Sigmoid colon (tissue), 7 donors: Measurements from ENCODE around the gene DGAT2. TPM values are rescaled to one million over a fixed set of nuclear protein-coding genes. Genes with fewer than 3 reads are reported as not detected.

Source experiments
- DNase-seq: peaks from one replicate; pipeline ENCODE4 v3.0.0-alpha.2; 2019
- H3K27ac ChIP-seq, 4 donors: fragments of 200-600 bp; sonication (generic); one replicate each; pipeline ENCODE4 v1.5.1; 2016 to 2019; ENCODE audit warnings: mild to moderate bottlenecking in 1 of 4
- H3K27me3 ChIP-seq, 3 donors: fragments of 200-600 bp; sonication (generic); one replicate each; pipeline ENCODE4 v1.5.1; 2019; ENCODE audit warnings: mild to moderate bottlenecking in 1 of 3
- H3K36me3 ChIP-seq, 4 donors: fragments of 200-600 bp; sonication (generic); one replicate each; pipeline ENCODE4 v1.5.1; 2016 to 2019
- H3K4me1 ChIP-seq, 4 donors: fragments of 200-600 bp; sonication (generic); one replicate each; pipeline ENCODE4 v1.5.1; 2017 to 2019
- H3K4me3 ChIP-seq, 4 donors: fragments of 200-600 bp; sonication (generic); one replicate each; pipeline ENCODE4 v1.5.1; 2017 to 2019; ENCODE audit warnings: mild to moderate bottlenecking in 2 of 4, moderate library complexity in 1 of 4
- H3K9me3 ChIP-seq, 4 donors: fragments of 200-600 bp in 3 of 4; sonication (generic) in 3 of 4; one replicate each; pipeline versions ENCODE4 v1.5.1 to v1.6.1; 2013 to 2019
- EP300 ChIP-seq, 4 donors: sonication (generic); formaldehyde crosslinking; IDR thresholded peaks; one replicate each; pipeline ENCODE4 v1.6.1; 2017; ENCODE audit warnings: antibody characterized with exemption in 4 of 4
- POLR2A ChIP-seq, 2 donors: fragments of 450-650 bp; IDR thresholded peaks; one replicate each; pipeline ENCODE4 v1.6.1; 2016; ENCODE audit warnings: antibody characterized with exemption in 2 of 2, mild to moderate bottlenecking in 2 of 2, moderate library complexity in 2 of 2
- POLR2AphosphoS5 ChIP-seq, 4 donors: sonication (generic); formaldehyde crosslinking; IDR thresholded peaks; one replicate each; pipeline ENCODE4 v1.6.1; 2017; ENCODE audit warnings: antibody characterized with exemption in 4 of 4
- WGBS, 2 donors: extraction: QIAGEN DNeasy Blood & Tissue Kit; methylation state at CpG; one replicate each; pipeline ENCODE4 v1.1.7; 2013; 5-methylcytosine and 5-hydroxymethylcytosine counted together
- intact Hi-C: fragments of 100-400 bp; cut with DNase I; formaldehyde crosslinking; loops from one replicate; pipeline ENCODE4 v1.15.1; 2023
- polyA plus RNA-seq, 3 donors: library from polyadenylated mRNA; stranded (reverse); fragments of 200-250 nt; gene quantifications; one replicate each; pipeline ENCODE4 v1.2.3, GENCODE V29; 2013
- total RNA-seq, 4 donors: library from RNA; depleted of rRNA; stranded (reverse); fragments of >200 nt; gene quantifications; one replicate each; pipeline ENCODE4 v1.1.0, GENCODE V29; 2016
- TF ChIP-seq, protein P1 (sequence below), 4 experiments: fragments of 450-650 bp in 3 of 4; fragments of 200-600 bp in 1 of 4; IDR thresholded peaks; one replicate each; pipeline ENCODE4 v1.5.1; 2016 to 2019; ENCODE audit warnings: antibody characterized with exemption in 4 of 4, mild to moderate bottlenecking in 3 of 4, moderate library complexity in 2 of 4
- donor health status: healthy with polysubstance abuse.
- donor health status: Bipolar disorder and iron deficiency.
- donor health status: healthy.

DGAT2 gene
- total and polyA plus RNA-seq, 7 donors = 0.55 to 20.3 (median 1.2) TPM

DNA sequence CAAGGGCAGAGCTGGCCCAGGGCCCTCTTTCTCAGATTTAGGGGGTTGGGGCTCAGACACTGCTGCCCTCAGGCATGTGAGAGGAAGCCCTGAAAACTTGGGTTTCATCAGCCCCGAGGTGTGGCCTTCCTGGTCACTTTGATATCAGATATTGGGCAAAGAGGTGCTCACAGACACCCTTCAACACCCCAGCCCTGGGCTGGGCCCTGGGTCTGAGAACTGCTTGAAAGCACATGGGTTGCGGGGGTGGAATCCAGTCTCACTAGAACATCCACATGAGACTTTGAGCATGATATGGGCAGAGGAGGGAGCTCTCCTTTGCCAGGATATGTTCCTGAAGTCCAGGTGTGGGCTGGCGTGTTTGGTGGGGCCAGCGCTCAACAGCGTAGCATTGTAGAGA, 10.4 kb downstream of the DGAT2 start:
- no peaks in the 10 kb centered on the region for H3K36me3 ChIP-seq
- no peak overlapping the region for H3K4me3 ChIP-seq
- H3K27me3 ChIP-seq = no peaks in the 10 kb centered on the region
- no peak for DNase-seq
- H3K27ac ChIP-seq = no peak overlapping the region
- WGBS, 2 donors = 90 to 91% methylated on average over 5 of the region's 5 CpGs
- H3K9me3 ChIP-seq = no peaks in the 10 kb centered on the region
- intact Hi-C loops = no loop called here
- TF ChIP-seq EP300 (IDR thresholded peaks at IDR 0.05) = no peak
- TF ChIP-seq, protein P1, sequence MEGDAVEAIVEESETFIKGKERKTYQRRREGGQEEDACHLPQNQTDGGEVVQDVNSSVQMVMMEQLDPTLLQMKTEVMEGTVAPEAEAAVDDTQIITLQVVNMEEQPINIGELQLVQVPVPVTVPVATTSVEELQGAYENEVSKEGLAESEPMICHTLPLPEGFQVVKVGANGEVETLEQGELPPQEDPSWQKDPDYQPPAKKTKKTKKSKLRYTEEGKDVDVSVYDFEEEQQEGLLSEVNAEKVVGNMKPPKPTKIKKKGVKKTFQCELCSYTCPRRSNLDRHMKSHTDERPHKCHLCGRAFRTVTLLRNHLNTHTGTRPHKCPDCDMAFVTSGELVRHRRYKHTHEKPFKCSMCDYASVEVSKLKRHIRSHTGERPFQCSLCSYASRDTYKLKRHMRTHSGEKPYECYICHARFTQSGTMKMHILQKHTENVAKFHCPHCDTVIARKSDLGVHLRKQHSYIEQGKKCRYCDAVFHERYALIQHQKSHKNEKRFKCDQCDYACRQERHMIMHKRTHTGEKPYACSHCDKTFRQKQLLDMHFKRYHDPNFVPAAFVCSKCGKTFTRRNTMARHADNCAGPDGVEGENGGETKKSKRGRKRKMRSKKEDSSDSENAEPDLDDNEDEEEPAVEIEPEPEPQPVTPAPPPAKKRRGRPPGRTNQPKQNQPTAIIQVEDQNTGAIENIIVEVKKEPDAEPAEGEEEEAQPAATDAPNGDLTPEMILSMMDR (IDR thresholded peaks at IDR 0.05) = no peak
- TF ChIP-seq POLR2AphosphoS5 (IDR thresholded peaks at IDR 0.05) = no peak
- no peaks in the 10 kb centered on the region for H3K4me1 ChIP-seq

DNA sequence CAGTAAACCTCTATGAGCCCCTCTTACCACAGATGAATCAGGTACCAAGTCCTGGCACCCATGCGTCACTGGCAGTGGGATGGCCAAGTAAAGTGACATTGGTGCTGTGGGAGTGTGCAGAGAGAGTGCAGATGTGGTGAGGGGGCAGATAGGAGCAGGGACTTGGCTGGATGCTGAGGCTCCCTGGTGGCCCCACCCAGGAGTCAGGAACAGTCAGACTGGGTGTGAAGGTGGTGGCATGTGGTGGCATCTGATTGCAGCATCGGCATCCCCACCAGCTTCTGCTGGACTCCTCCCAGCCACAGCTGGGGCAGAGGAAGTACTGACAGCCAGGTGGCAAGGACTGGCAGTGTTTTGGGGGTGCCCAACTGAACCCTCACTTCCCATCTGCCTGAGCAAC, 11.4 kb downstream of the DGAT2 start:
- Histone ChIP-seq H3K9me3 (no peaks in the 10 kb centered on the region), H3K27ac (no peak overlapping the region), H3K27me3 (no peaks in the 10 kb centered on the region), H3K4me3 (no peak overlapping the region), H3K36me3 (no peaks in the 10 kb centered on the region), H3K4me1 (no peaks in the 10 kb centered on the region)
- no peak for DNase-seq
- 75 to 80% methylated on average over 2 of the region's 2 CpGs for whole genome bisulfite sequencing, 2 donors
- intact Hi-C loops = no loop called here
- TF ChIP-seq POLR2A (IDR thresholded peaks at IDR 0.05) = no peak
- no peak for TF ChIP-seq POLR2AphosphoS5 (IDR thresholded peaks at IDR 0.05)
- TF ChIP-seq EP300 (IDR thresholded peaks at IDR 0.05) = no peak
- TF ChIP-seq, protein P1 (IDR thresholded peaks at IDR 0.05) = no peak

DNA sequence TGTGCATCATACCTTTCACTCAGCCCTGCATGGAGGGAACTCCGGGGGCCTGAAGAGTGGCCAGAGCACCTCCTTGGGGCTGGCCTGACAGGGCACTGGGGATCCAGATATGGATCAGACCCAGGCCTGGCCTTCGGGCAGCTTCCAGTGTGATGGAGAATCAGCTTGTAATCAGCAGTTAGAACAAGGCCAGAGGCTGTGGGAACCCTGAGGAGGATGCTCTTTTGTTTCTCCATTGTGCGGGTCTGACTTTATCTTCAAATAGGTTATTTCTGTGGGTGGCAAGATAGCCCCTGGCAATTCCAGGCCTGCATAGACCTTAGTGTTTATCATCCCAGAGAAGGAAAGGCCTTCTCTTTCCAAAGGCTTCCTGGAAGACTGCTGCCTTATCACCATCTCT, 12.3 kb downstream of the DGAT2 start:
- DNase-seq = no peak
- Histone ChIP-seq H3K4me3 (no peak overlapping the region), H3K27me3 (no peaks in the 10 kb centered on the region), H3K9me3 (no peaks in the 10 kb centered on the region), H3K27ac (no peak overlapping the region), H3K4me1 (no peaks in the 10 kb centered on the region), H3K36me3 (no peaks in the 10 kb centered on the region)
- TF ChIP-seq POLR2A (IDR thresholded peaks at IDR 0.05) = no peak
- TF ChIP-seq EP300 (IDR thresholded peaks at IDR 0.05) = no peak
- TF ChIP-seq, protein P1 (IDR thresholded peaks at IDR 0.05) = no peak
- TF ChIP-seq POLR2AphosphoS5 (IDR thresholded peaks at IDR 0.05) = no peak
- 94 to 96% methylated on average over 3 of the region's 3 CpGs for WGBS, 2 donors
- intact Hi-C loops = no loop called here

DNA sequence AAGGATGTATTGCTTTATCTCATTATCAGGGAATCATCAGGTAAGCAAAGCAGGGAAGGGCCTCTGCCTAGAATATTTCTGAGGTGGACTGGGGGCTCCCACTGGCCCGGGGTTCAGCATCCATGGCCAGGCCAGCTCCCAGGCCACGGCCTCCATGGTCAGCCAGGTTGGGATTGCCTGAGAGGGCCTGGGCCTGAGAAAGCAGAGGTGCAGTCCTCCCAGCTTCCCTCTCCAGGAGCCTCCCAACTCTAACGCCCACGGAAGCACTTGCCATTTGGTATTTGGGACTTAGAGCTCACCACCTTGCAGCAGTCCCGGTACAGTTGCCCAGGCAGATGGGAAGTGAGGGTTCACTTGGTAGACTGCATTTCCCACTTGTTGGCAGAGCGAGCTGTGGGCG, 12.7 kb downstream of the DGAT2 start:
- H3K27me3 ChIP-seq = no peaks in the 10 kb centered on the region
- no peak overlapping the region for H3K4me3 ChIP-seq
- H3K36me3 ChIP-seq = no peaks in the 10 kb centered on the region
- TF ChIP-seq, protein P1 (IDR thresholded peaks at IDR 0.05) = no peak
- no peak for TF ChIP-seq POLR2AphosphoS5 (IDR thresholded peaks at IDR 0.05)
- TF ChIP-seq EP300 (IDR thresholded peaks at IDR 0.05) = no peak
- TF ChIP-seq POLR2A (IDR thresholded peaks at IDR 0.05) = no peak
- DNase-seq = no peak
- intact Hi-C loops = no loop called here
- H3K9me3 ChIP-seq = no peaks in the 10 kb centered on the region
- no peaks in the 10 kb centered on the region for H3K4me1 ChIP-seq
- no peak overlapping the region for H3K27ac ChIP-seq
- WGBS, 2 donors = 94 to 97% methylated on average over 7 of the region's 7 CpGs

DNA sequence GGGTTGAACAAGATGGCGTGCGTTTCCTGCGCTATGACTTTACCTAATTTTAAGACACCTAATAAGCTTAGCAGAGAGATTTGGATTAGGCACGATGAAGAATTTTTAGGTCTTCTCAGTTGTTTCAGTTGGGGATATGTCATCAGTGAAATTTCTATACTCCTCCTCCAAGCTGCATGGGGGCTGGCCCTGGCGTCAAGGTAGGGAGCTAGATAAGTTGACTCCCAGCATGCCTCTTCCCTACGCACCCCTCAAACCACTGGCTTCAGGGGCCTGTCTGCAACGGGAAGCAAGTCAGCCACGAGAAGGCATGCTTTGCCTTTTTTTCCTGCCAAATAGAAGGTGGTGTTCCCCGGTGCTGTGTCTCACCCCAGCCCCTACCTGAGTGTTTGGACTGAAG, 13.3 kb downstream of the DGAT2 start:
- H3K4me1 ChIP-seq = no peaks in the 10 kb centered on the region
- H3K27me3 ChIP-seq = no peaks in the 10 kb centered on the region
- intact Hi-C loops = no loop called here
- no peak overlapping the region for H3K4me3 ChIP-seq
- WGBS, 2 donors = 92 to 95% methylated on average over 9 of the region's 9 CpGs
- H3K27ac ChIP-seq = no peak overlapping the region
- H3K36me3 ChIP-seq = no peaks in the 10 kb centered on the region
- H3K9me3 ChIP-seq = no peaks in the 10 kb centered on the region
- DNase-seq = no peak
- no peak for TF ChIP-seq POLR2AphosphoS5 (IDR thresholded peaks at IDR 0.05)
- TF ChIP-seq, protein P1 (IDR thresholded peaks at IDR 0.05) = no peak
- no peak for TF ChIP-seq EP300 (IDR thresholded peaks at IDR 0.05)
- no peak for TF ChIP-seq POLR2A (IDR thresholded peaks at IDR 0.05)
